CD14-positive monocyte (primary cell): ENCODE results near the gene SNX2. TPM values are rescaled to one million over a fixed set of nuclear protein-coding genes. Genes with fewer than 3 reads are reported as not detected.
A peak's percentile ranks its signal among the peaks of the same experiment; 100 is the strongest.

ENCODE experiments used
- DNase-seq, 3 donors: peaks; one replicate each; pipeline ENCODE4 v3.0.0-alpha.2; 2011 to 2022
- H2AFZ ChIP-seq: 2 replicates; pipeline ENCODE4 v1.6.0; 2012; ENCODE audit warnings: mild to moderate bottlenecking, low read depth, low read length, inconsistent platforms; ENCODE audit not compliant: insufficient read depth, poor library complexity, severe bottlenecking
- H3K27ac ChIP-seq, 2 donors: 1 replicate in 1 of 2; 2 replicates in 1 of 2; pipeline ENCODE4 v1.5.1; 2012 to 2013; ENCODE audit warnings: low read length in 2 of 2, control low read depth in 1 of 2, inconsistent platforms in 1 of 2, low read depth in 1 of 2, mild to moderate bottlenecking in 1 of 2
- H3K27me3 ChIP-seq, 2 donors: one replicate each; pipeline versions ENCODE4 v1.6.0 to v1.6.1; 2011 to 2013; ENCODE audit warnings: low read length in 2 of 2; ENCODE audit not compliant: control insufficient read depth in 2 of 2, insufficient read depth in 2 of 2
- H3K36me3 ChIP-seq, 2 donors: replicated peaks in 1 of 2; 1 replicate in 1 of 2; 2 replicates in 1 of 2; pipeline versions ENCODE4 v1.5.1 to v1.6.1; 2012 to 2013; ENCODE audit warnings: low read length in 2 of 2, control low read depth in 1 of 2, inconsistent platforms in 1 of 2, mild to moderate bottlenecking in 1 of 2; ENCODE audit not compliant: insufficient read depth in 2 of 2, control insufficient read depth in 1 of 2
- H3K4me1 ChIP-seq, 2 donors: 1 replicate in 1 of 2; 2 replicates in 1 of 2; pipeline versions ENCODE4 v1.5.1 to v1.6.1; 2012 to 2013; ENCODE audit warnings: low read length in 2 of 2, control low read depth in 1 of 2, inconsistent platforms in 1 of 2, mild to moderate bottlenecking in 1 of 2, moderate library complexity in 1 of 2; ENCODE audit not compliant: insufficient read depth in 2 of 2, control insufficient read depth in 1 of 2
- H3K4me2 ChIP-seq: replicated peaks from 2 replicates; pipeline ENCODE3; 2012; ENCODE audit warnings: low read length, moderate library complexity, mild to moderate bottlenecking; ENCODE audit not compliant: poor library complexity, severe bottlenecking; ENCODE audit errors: extremely low read depth
- H3K4me3 ChIP-seq, 3 experiments: fragments of 200-600 bp in 1 of 3; sonication (generic) in 1 of 3; replicated peaks in 1 of 3; 1 replicate in 2 of 3; 2 replicates in 1 of 3; pipeline ENCODE4 v1.5.1; 2011 to 2013; ENCODE audit warnings: low read length in 3 of 3, mild to moderate bottlenecking in 3 of 3, control low read depth in 2 of 3, low read depth in 2 of 3, inconsistent platforms in 1 of 3, moderate library complexity in 1 of 3
- H3K79me2 ChIP-seq: 2 replicates; pipeline ENCODE4 v1.6.0; 2012; ENCODE audit warnings: mild to moderate bottlenecking, control low read depth, inconsistent platforms, low read length, moderate library complexity; ENCODE audit not compliant: insufficient read depth
- H3K9ac ChIP-seq: 2 replicates; pipeline ENCODE4 v1.6.0; 2017; ENCODE audit warnings: low read length, mild to moderate bottlenecking; ENCODE audit not compliant: insufficient read depth, poor library complexity, severe bottlenecking
- H3K9me3 ChIP-seq, 2 donors: replicated peaks in 1 of 2; 1 replicate in 1 of 2; 2 replicates in 1 of 2; pipeline versions ENCODE4 v1.5.1 to v1.6.1; 2012 to 2013; ENCODE audit warnings: low read length in 2 of 2, control low read depth in 1 of 2; ENCODE audit not compliant: control insufficient read depth in 1 of 2, insufficient read depth in 1 of 2
- H4K20me1 ChIP-seq: 2 replicates; pipeline ENCODE4 v1.6.0; 2012; ENCODE audit warnings: mild to moderate bottlenecking, low read length, control low read depth, moderate library complexity; ENCODE audit not compliant: insufficient read depth
- H3K27ac Mint-ChIP-seq, 7 donors: one replicate each; pipeline ENCODE4 v1.8.0; 2020; ENCODE audit warnings: mild to moderate bottlenecking in 7 of 7, mixed read lengths in 7 of 7, moderate library complexity in 6 of 7, inconsistent platforms in 2 of 7
- H3K27me3 Mint-ChIP-seq, 3 donors: one replicate each; pipeline ENCODE4 v1.8.0; 2021 to 2022; ENCODE audit warnings: low read depth in 3 of 3, mild to moderate bottlenecking in 3 of 3, mixed read lengths in 3 of 3, moderate library complexity in 3 of 3, inconsistent platforms in 1 of 3
- H3K36me3 Mint-ChIP-seq, 2 donors: one replicate each; pipeline ENCODE4 v1.8.0; 2020; ENCODE audit warnings: mixed read lengths in 2 of 2, inconsistent platforms in 1 of 2, mild to moderate bottlenecking in 1 of 2
- H3K4me1 Mint-ChIP-seq: one replicate; pipeline ENCODE4 v1.8.0; 2020; ENCODE audit warnings: mild to moderate bottlenecking, mixed read lengths
- H3K4me3 Mint-ChIP-seq, 2 donors: one replicate each; pipeline ENCODE4 v1.8.0; 2020; ENCODE audit warnings: mild to moderate bottlenecking in 2 of 2, mixed read lengths in 2 of 2, moderate library complexity in 1 of 2
- H3K9me3 Mint-ChIP-seq, 7 donors: one replicate each; pipeline ENCODE4 v1.8.0; 2020 to 2022; ENCODE audit warnings: mixed read lengths in 7 of 7, mild to moderate bottlenecking in 6 of 7, moderate library complexity in 6 of 7, inconsistent platforms in 2 of 7
- WGBS: methylation state at CpG from one replicate; pipeline ENCODE4 v1.1.5; 2013; ENCODE audit warnings: missing lambda C conversion rate; ENCODE audit not compliant: insufficient coverage; 5-methylcytosine and 5-hydroxymethylcytosine counted together
- intact Hi-C, 2 donors: fragments of 100-400 bp; cut with micrococcal nuclease; formaldehyde crosslinking; loops; one replicate each; pipeline versions ENCODE4 v1.15.0 to v1.15.1; 2023
- polyA plus RNA-seq, 3 donors: library from polyadenylated mRNA; depleted of rRNA in 1 of 3; unstranded in 2 of 3; stranded (reverse) in 1 of 3; fragments of 300-500 nt in 2 of 3; fragments of >200 nt in 1 of 3; fragmentation: Illumina TruSeq in 2 of 3; gene quantifications; 1 replicate in 2 of 3; 2 replicates in 1 of 3; pipeline ENCODE4 v1.2.3, GENCODE V29; 2012 to 2021
- TF ChIP-seq, protein P1 (sequence below): fragments of 200-600 bp; IDR thresholded peaks from one replicate; pipeline ENCODE4 v1.8.0; 2022; ENCODE audit warnings: antibody characterized with exemption, mild to moderate bottlenecking

The SNX2 gene
- polyA plus RNA-seq, 3 donors, result 84.6 to 264 (median 263) TPM

- intact Hi-C loops, result no loop called here
- peak overlapping the region in 3 of 7 donors; percentile 61 to 84 (median 75) for H3K27ac Mint-ChIP-seq
- peaks cover 100% of the 10 kb centered on the region for H4K20me1 ChIP-seq
These were observed 14.1 kb downstream of the SNX2 start for GRCh38 chr5:122788996-122789395.

DNA sequence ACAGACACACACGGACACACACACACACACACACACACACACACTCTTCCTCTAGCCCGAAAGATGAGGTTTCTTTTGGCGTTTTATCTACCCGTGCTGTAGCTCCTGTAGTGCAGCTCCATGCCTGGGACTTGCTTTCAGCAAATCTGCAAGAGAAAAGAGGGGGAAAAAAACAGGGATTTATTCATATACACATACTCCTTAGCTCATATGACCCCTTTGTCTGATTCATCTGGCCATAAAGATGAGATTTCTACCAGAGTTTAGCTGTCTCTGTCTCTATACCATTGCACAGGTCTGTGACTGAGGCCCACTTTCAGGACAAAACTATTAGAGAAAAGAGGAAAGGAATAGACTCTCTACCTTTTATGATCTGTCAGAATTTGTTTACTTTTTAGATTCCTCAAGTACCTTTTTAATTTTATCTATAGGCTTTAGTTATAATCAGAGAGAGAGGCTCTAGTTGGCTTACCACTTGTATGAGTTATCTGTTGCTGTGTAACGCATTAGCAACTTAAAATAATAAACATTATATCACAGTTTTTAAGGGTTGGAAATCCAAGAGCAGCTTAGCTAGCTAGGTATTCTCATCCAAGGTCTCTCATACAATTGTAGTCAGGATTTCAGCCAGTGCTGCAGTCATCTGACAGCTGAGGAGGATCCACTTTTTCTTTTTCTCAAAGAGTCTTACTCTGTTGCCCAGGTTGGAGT, 14.7 kb downstream of the SNX2 start:
- Histone ChIP-seq H3K9me3 (peaks cover 3 to 5% of the 10 kb centered on the region in 2 donors), H4K20me1 (peaks cover 100% of the 10 kb centered on the region), H3K36me3 (peaks cover 0 to 16% of the 10 kb centered on the region in 2 donors), H3K4me3 (no peak overlapping the region), H3K9ac (no peak overlapping the region), H2AFZ (no peak overlapping the region), H3K27ac (peak overlapping the region in 1 of 2 donors; percentile 34), H3K4me2 (no peak overlapping the region), H3K4me1 (peaks cover 4 to 10% of the 10 kb centered on the region in 2 donors), H3K27me3 (no peaks in the 10 kb centered on the region), H3K79me2 (peaks cover 100% of the 10 kb centered on the region)
- H3K27ac Mint-ChIP-seq, result peak overlapping the region in 3 of 7 donors; percentile 37 to 84 (median 61)
- peaks cover 29% of the 10 kb centered on the region for H3K4me1 Mint-ChIP-seq
- peaks cover 4 to 11% (median 6%) of the 10 kb centered on the region in 7 donors for H3K9me3 Mint-ChIP-seq
- DNase-seq, result no peak
- intact Hi-C loops, result no loop called here
- TF ChIP-seq, protein P1, sequence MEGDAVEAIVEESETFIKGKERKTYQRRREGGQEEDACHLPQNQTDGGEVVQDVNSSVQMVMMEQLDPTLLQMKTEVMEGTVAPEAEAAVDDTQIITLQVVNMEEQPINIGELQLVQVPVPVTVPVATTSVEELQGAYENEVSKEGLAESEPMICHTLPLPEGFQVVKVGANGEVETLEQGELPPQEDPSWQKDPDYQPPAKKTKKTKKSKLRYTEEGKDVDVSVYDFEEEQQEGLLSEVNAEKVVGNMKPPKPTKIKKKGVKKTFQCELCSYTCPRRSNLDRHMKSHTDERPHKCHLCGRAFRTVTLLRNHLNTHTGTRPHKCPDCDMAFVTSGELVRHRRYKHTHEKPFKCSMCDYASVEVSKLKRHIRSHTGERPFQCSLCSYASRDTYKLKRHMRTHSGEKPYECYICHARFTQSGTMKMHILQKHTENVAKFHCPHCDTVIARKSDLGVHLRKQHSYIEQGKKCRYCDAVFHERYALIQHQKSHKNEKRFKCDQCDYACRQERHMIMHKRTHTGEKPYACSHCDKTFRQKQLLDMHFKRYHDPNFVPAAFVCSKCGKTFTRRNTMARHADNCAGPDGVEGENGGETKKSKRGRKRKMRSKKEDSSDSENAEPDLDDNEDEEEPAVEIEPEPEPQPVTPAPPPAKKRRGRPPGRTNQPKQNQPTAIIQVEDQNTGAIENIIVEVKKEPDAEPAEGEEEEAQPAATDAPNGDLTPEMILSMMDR, result no peak
- H3K4me3 Mint-ChIP-seq, result no peak overlapping the region
- WGBS, result 50% methylated on average over 1 of the region's 5 CpGs
- no peaks in the 10 kb centered on the region for H3K27me3 Mint-ChIP-seq
- H3K36me3 Mint-ChIP-seq, result peaks cover 20 to 38% of the 10 kb centered on the region in 2 donors

More at GRCh38 chr5:122788996-122789395, 14.1 kb downstream of the SNX2 start:
- Histone ChIP-seq H3K9me3 (peaks cover 3 to 5% of the 10 kb centered on the region in 2 donors), H3K27me3 (no peaks in the 10 kb centered on the region), H3K4me1 (peaks cover 4 to 10% of the 10 kb centered on the region in 2 donors), H3K4me2 (no peak overlapping the region), H3K36me3 (peaks cover 0 to 16% of the 10 kb centered on the region in 2 donors), H2AFZ (no peak overlapping the region), H3K79me2 (peaks cover 100% of the 10 kb centered on the region), H3K9ac (no peak overlapping the region), H3K4me3 (no peak overlapping the region), H3K27ac (peak overlapping the region in 1 of 2 donors; percentile 34)
- TF ChIP-seq, protein P1, result no peak
- Mint-ChIP-seq H3K27me3 (no peaks in the 10 kb centered on the region), H3K4me3 (no peak overlapping the region), H3K4me1 (peaks cover 29% of the 10 kb centered on the region), H3K36me3 (peaks cover 20 to 40% of the 10 kb centered on the region in 2 donors), H3K9me3 (peaks cover 4 to 13% (median 7%) of the 10 kb centered on the region in 7 donors)
- DNase-seq, result no peak
